T-helper 2 cell treated with Interferon-gamma antibody and Interleukin-4, amounts not matched to agents 5 μg/mL and 100 μg/mL, for 36 hours (primary cell): ENCODE data around the gene ABI1.
"Not testable (repeated sequence)": the region's sequence is repeated elsewhere in the genome, so short reads cannot be mapped to it uniquely, and the experiment has no call there.

ENCODE experiments used
- DNase-seq: peaks from one replicate; pipeline ENCODE4 v3.0.0; 2021; ENCODE audit warnings: low spot score
- H3K27ac Mint-ChIP-seq: one replicate; pipeline ENCODE4 v1.8.0; 2021; ENCODE audit warnings: mild to moderate bottlenecking, mixed read lengths
- H3K27me3 Mint-ChIP-seq: one replicate; pipeline ENCODE4 v1.8.0; 2021; ENCODE audit warnings: low read depth, mixed read lengths
- H3K36me3 Mint-ChIP-seq: one replicate; pipeline ENCODE4 v1.8.0; 2021; ENCODE audit warnings: low read depth, mixed read lengths
- H3K4me1 Mint-ChIP-seq: one replicate; pipeline ENCODE4 v1.8.0; 2021; ENCODE audit warnings: low read depth, mixed read lengths
- H3K4me3 Mint-ChIP-seq: one replicate; pipeline ENCODE4 v1.8.0; 2022; ENCODE audit warnings: mild to moderate bottlenecking, moderate library complexity, mixed read lengths
- H3K9me3 Mint-ChIP-seq: one replicate; pipeline ENCODE4 v1.8.0; 2021; ENCODE audit warnings: mixed read lengths

Gene ABI1

GRCh38 chr10:26860443-26861204, at the start of gene ABI1:
TSS of gene ABI1 (minus strand) at chr10:26860958. CDS start at chr10:26860863, 95 bp downstream.
- Mint-ChIP-seq H3K9me3 (no peaks in the 10 kb centered on the region), H3K27me3 (peaks cover 8% of the 10 kb centered on the region), H3K27ac (peak within 1 kb of the TSS; percentile 100), H3K4me1 (peaks cover 26% of the 10 kb centered on the region), H3K36me3 (peaks cover 9% of the 10 kb centered on the region), H3K4me3 (peak within 1 kb of the TSS; percentile 97)
- peak; percentile 95 for DNase-seq

GRCh38 chr10:26909753-26910152, 49.0 kb upstream of the ABI1 start:
- no peaks in the 10 kb centered on the region for H3K9me3 Mint-ChIP-seq
- H3K4me3 Mint-ChIP-seq, result no peak overlapping the region
- no peak overlapping the region for H3K27ac Mint-ChIP-seq
- H3K36me3 Mint-ChIP-seq, result no peaks in the 10 kb centered on the region
- no peak for DNase-seq
- no peaks in the 10 kb centered on the region for H3K27me3 Mint-ChIP-seq
- no peaks in the 10 kb centered on the region for H3K4me1 Mint-ChIP-seq

- not testable (repeated sequence) for H3K4me3 Mint-ChIP-seq, H3K9me3 Mint-ChIP-seq, DNase-seq, H3K27ac Mint-ChIP-seq, H3K4me1 Mint-ChIP-seq, H3K36me3 Mint-ChIP-seq, H3K27me3 Mint-ChIP-seq
Observed at GRCh38 chr10:26905253-26905781, 44.6 kb upstream of the ABI1 start.

DNA sequence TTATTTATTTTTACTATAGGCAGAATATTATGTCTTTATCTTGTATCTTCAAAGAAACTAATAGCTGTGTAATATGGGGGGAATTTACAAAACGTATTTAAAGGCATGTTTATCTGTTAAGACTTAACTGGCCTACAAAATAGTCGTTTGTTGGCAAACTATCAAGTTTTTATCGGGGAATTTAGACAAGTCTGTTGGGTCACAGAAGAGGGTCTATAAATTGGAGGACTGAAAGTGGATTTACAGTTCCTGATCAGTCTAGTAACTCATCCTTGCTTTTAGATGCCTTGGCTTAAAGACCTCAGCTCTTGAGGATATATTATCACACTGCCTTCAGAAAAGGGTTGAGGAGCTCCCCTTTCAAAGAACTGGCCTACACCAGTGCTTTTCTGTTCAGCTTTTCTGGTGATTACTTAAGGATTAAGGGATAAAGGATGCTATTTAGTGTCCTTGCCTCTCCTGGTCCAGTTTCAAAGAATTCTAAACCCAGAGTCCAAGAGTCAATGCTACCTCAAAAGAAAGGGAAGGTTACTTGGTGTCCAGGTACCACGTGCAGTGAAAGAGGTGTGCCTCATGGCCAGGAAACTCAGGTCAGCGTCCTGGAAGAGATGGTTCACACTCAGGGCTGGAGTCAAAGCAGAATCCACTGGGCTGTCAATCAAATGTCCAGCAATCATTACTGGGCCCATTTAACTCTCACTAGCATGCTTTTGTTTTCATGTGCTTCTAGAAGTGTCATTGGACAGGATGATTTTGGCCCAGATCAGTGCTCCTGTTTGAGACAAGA, 42.9 kb upstream of the ABI1 start:
- Mint-ChIP-seq H3K36me3 (no peaks in the 10 kb centered on the region), H3K27me3 (peaks cover 4% of the 10 kb centered on the region), H3K9me3 (no peaks in the 10 kb centered on the region), H3K4me3 (no peak overlapping the region), H3K4me1 (no peaks in the 10 kb centered on the region), H3K27ac (no peak overlapping the region)
- no peak for DNase-seq

GRCh38 chr10:26892306-26892923, 31.7 kb upstream of the ABI1 start:
- not testable (repeated sequence) for H3K27me3 Mint-ChIP-seq, H3K9me3 Mint-ChIP-seq, H3K4me3 Mint-ChIP-seq, DNase-seq, H3K36me3 Mint-ChIP-seq, H3K27ac Mint-ChIP-seq, H3K4me1 Mint-ChIP-seq

GRCh38 chr10:26890956-26891355, 30.2 kb upstream of the ABI1 start:
- H3K9me3 Mint-ChIP-seq, result peaks cover 9% of the 10 kb centered on the region
- H3K27me3 Mint-ChIP-seq, result peaks cover 2% of the 10 kb centered on the region
- no peaks in the 10 kb centered on the region for H3K36me3 Mint-ChIP-seq
- H3K4me1 Mint-ChIP-seq, result peaks cover 1% of the 10 kb centered on the region
- H3K4me3 Mint-ChIP-seq, result no peak overlapping the region
- no peak overlapping the region for H3K27ac Mint-ChIP-seq
- peak; percentile 40 for DNase-seq

- Mint-ChIP-seq H3K4me1 (peaks cover 1% of the 10 kb centered on the region), H3K27ac (no peak overlapping the region), H3K4me3 (no peak overlapping the region), H3K27me3 (peaks cover 15% of the 10 kb centered on the region), H3K9me3 (peaks cover 2% of the 10 kb centered on the region), H3K36me3 (no peaks in the 10 kb centered on the region)
- no peak for DNase-seq
Observed at GRCh38 chr10:26887611-26888215, 27.0 kb upstream of the ABI1 start.

DNA sequence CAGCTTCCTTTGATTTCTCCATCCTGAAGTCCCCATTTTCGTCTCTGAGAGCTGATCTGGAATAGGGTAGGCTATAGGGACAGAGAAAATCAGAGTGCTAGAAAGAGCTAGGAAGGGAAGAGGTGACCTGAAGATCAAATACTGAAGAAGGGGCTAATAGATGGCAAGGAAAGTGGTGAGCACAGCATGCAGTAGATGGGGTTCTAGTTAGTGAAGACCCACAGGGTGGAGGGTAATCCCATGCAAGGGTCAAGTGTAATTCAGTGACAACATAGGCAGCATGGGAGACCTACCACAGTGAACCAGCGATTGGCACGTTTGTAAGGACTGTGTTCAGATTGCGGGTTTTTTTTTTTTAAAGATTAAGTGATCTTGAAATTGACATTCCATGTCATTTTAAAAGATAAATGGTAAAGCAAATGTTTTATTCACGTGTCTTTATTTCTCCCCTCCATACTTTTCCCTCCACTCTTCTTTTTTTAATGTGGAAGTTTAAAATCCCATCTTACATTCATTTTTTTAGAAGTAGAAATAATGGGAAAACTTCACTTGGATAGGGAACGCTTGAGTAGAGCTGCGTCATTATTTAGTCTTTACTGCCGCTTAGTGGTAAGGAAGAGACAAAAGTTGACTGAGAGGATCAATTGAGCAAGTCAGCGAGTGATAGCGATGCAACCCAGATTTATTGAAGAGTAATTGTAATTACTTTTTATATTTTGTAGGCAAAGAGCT, 21.0 kb upstream of the ABI1 start:
- peaks cover 34% of the 10 kb centered on the region for H3K27me3 Mint-ChIP-seq

DNA sequence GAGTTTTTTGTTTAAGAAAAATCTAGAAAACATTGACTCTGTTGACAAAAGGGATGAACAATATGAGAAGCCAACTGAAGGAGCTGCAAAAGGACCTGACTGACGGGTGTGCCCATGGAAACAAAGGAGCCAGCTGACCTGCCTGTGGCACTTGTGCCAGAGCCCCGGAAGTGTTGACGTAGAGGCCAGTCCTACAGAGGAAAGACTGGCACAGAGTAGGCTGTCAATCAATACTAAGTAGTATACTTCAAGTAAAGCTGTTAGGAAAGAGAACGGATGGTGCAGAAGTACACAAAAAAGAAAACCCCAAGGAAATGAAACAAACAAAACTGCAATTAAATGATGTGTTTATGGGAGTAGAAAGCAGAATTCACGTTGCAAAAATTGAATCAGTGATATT, 19.0 kb upstream of the ABI1 start:
- no peak for DNase-seq
- H3K4me3 Mint-ChIP-seq, result no peak overlapping the region
- no peaks in the 10 kb centered on the region for H3K9me3 Mint-ChIP-seq
- no peak overlapping the region for H3K27ac Mint-ChIP-seq
- no peaks in the 10 kb centered on the region for H3K36me3 Mint-ChIP-seq
- H3K27me3 Mint-ChIP-seq, result peaks cover 39% of the 10 kb centered on the region
- peaks cover 1% of the 10 kb centered on the region for H3K4me1 Mint-ChIP-seq

More for the DNA sequence above, 21.0 kb upstream of the ABI1 start:
- no peaks in the 10 kb centered on the region for H3K36me3 Mint-ChIP-seq
- H3K27ac Mint-ChIP-seq, result no peak overlapping the region
- H3K4me3 Mint-ChIP-seq, result no peak overlapping the region
- H3K4me1 Mint-ChIP-seq, result peaks cover 1% of the 10 kb centered on the region
- no peaks in the 10 kb centered on the region for H3K9me3 Mint-ChIP-seq
- no peak for DNase-seq

- Mint-ChIP-seq H3K4me3 (no peak overlapping the region), H3K27ac (no peak overlapping the region), H3K36me3 (no peaks in the 10 kb centered on the region), H3K27me3 (peaks cover 11% of the 10 kb centered on the region), H3K4me1 (peaks cover 6% of the 10 kb centered on the region), H3K9me3 (no peaks in the 10 kb centered on the region)
- no peak for DNase-seq
Observed at GRCh38 chr10:26870766-26871165, 10.0 kb upstream of the ABI1 start.

GRCh38 chr10:26869528-26869927, 8.8 kb upstream of the ABI1 start:
- H3K27ac Mint-ChIP-seq, result no peak overlapping the region
- H3K9me3 Mint-ChIP-seq, result no peaks in the 10 kb centered on the region
- H3K4me3 Mint-ChIP-seq, result no peak overlapping the region

GRCh38 chr10:26863351-26864076, 2.8 kb upstream of the ABI1 start:
- Mint-ChIP-seq H3K36me3 (peaks cover 3% of the 10 kb centered on the region), H3K9me3 (no peaks in the 10 kb centered on the region), H3K27me3 (peaks cover 14% of the 10 kb centered on the region), H3K27ac (no peak overlapping the region), H3K4me1 (peaks cover 13% of the 10 kb centered on the region), H3K4me3 (no peak overlapping the region)
- no peak for DNase-seq

More at GRCh38 chr10:26869528-26869927, 8.8 kb upstream of the ABI1 start:
- Mint-ChIP-seq H3K4me1 (peaks cover 6% of the 10 kb centered on the region), H3K27me3 (peaks cover 8% of the 10 kb centered on the region), H3K36me3 (no peaks in the 10 kb centered on the region)
- DNase-seq, result no peak
